ENCODE measurements around the gene MACROD2.

MACROD2 gene

GRCh38 chr20:15575255-15575654, 1579.9 kb downstream of the MACROD2 start:
- FAIRE-seq (no peak), DNase-seq (ENCODE audit: insufficient read length, low spot score) (no peak)
- no peak for TF ChIP-seq CTCF (IDR thresholded peaks at IDR 0.05; ENCODE audit: insufficient read depth, missing control alignments)

GRCh38 chr20:15576411-15576810, 1581.1 kb downstream of the MACROD2 start:
- no peak for DNase-seq (ENCODE audit: insufficient read length, low spot score)
- no peak for TF ChIP-seq CTCF (IDR thresholded peaks at IDR 0.05; ENCODE audit: insufficient read depth, missing control alignments)

GRCh38 chr20:15578113-15578512, 1582.8 kb downstream of the MACROD2 start:
- FAIRE-seq (no peak), DNase-seq (ENCODE audit: insufficient read length, low spot score) (no peak)
- no peak for TF ChIP-seq CTCF (IDR thresholded peaks at IDR 0.05; ENCODE audit: insufficient read depth, missing control alignments)

More at GRCh38 chr20:15576411-15576810, 1581.1 kb downstream of the MACROD2 start:
- FAIRE-seq = no peak

- FAIRE-seq (no peak), DNase-seq (ENCODE audit: insufficient read length, low spot score) (no peak)
- TF ChIP-seq CTCF (IDR thresholded peaks at IDR 0.05; ENCODE audit: insufficient read depth, missing control alignments) = no peak
Observed at GRCh38 chr20:15579688-15580087, 1584.4 kb downstream of the MACROD2 start.

DNA sequence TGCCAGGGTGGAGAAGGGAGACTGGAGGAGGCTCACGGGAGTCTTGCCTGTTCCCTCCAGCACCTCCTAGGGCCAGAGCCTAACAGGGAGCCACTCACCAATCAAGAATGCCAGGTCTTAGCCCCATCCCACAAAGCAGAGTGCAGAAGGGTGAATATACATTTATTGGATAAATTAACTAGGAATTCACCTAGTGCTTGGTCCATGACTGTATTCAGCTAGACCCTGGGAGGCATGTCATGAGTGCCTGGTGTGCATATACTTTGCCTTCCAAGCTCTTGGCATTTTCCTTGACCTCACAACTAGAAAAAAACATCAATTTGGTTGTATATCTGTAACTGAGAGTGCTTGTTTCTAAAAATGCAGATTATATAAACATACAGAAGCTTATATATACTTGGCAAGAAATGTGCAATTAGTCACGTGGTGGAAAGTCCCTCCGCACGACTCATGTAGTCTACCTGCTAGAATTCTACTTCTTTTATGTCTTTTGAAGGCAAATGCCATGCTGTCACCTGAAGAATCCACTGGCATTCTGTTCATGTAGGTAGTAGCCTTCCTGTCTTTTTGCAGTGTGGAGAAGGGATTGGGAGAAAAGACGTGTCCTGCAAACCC, 1586.9 kb downstream of the MACROD2 start:
- no peak for DNase-seq (ENCODE audit: insufficient read length, low spot score)
- no peak for FAIRE-seq
- TF ChIP-seq CTCF (IDR thresholded peaks at IDR 0.05; ENCODE audit: insufficient read depth, missing control alignments) = no peak

GRCh38 chr20:15584507-15584906, 1589.2 kb downstream of the MACROD2 start:
- FAIRE-seq (no peak), DNase-seq (ENCODE audit: insufficient read length, low spot score) (no peak)
- no peak for TF ChIP-seq CTCF (IDR thresholded peaks at IDR 0.05; ENCODE audit: insufficient read depth, missing control alignments)

DNA sequence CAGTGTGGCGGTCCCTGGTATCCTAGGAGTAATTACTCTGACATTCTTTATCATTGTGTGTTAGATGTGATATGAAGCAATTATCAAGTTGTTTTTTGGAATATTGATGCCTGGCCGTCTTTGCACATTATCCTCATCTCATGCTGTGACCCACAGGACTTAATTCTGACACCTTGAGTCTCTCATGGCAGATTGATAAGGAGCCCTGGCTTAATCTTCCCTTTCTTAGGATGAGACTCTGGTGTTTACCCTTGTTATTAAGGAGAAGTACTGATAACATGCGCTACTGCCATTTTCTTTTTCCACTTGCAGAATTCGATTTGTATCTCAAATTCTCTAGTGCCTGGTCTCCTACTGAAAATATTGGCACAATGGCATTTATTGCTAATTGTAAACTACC, 1597.8 kb downstream of the MACROD2 start:
- no peak for TF ChIP-seq CTCF (IDR thresholded peaks at IDR 0.05; ENCODE audit: insufficient read depth, missing control alignments)
- FAIRE-seq = no peak
- no peak for DNase-seq (ENCODE audit: insufficient read length, low spot score)

Measured in D721Med (cell line).